ENCODE data around the gene PHLDA2. TPM values are rescaled to one million over a fixed set of nuclear protein-coding genes. Genes with fewer than 3 reads are reported as not detected.

Gene PHLDA2
- total RNA-seq, 6 experiments from 2014 or later, result 102 to 149 (median 125) TPM

- no peak for DNase-seq
- H3K36me3 Mint-ChIP-seq (ENCODE audit: low read depth), result peaks cover 4% of the 10 kb centered on the region; the same call in 1 of the 2 replicates
- no peak overlapping the region for H3K27ac Mint-ChIP-seq
- H3K27me3 Mint-ChIP-seq (ENCODE audit: insufficient read depth), result peaks cover 7% of the 10 kb centered on the region
- no peaks in the 10 kb centered on the region for H3K4me1 Mint-ChIP-seq (ENCODE audit: low read depth)
- no peak for TF ChIP-seq CTCF (IDR thresholded peaks at IDR 0.05)
- no peaks in the 10 kb centered on the region for H3K9me3 Mint-ChIP-seq
- no peak overlapping the region for H3K4me3 Mint-ChIP-seq
These were observed 7.3 kb downstream of the PHLDA2 start for GRCh38 chr11:2921742-2922493.

GRCh38 chr11:2921261-2921660 lies 8.0 kb downstream of the PHLDA2 start:
- Mint-ChIP-seq H3K36me3 (ENCODE audit: low read depth) (peaks cover under 1% of the 10 kb centered on the region; the same call in 1 of the 2 replicates), H3K27ac (no peak overlapping the region), H3K4me1 (ENCODE audit: low read depth) (no peaks in the 10 kb centered on the region), H3K27me3 (ENCODE audit: insufficient read depth) (peaks cover 7% of the 10 kb centered on the region), H3K4me3 (no peak overlapping the region), H3K9me3 (no peaks in the 10 kb centered on the region)
- DNase-seq, result no peak
- TF ChIP-seq CTCF (IDR thresholded peaks at IDR 0.05), result no peak

GRCh38 chr11:2920343-2920742 lies 8.9 kb downstream of the PHLDA2 start:
- H3K4me3 Mint-ChIP-seq, result no peak overlapping the region
- no peak for DNase-seq
- H3K27me3 Mint-ChIP-seq (ENCODE audit: insufficient read depth), result peaks cover 7% of the 10 kb centered on the region
- no peak overlapping the region for H3K27ac Mint-ChIP-seq
- TF ChIP-seq CTCF (IDR thresholded peaks at IDR 0.05), result no peak
- H3K9me3 Mint-ChIP-seq, result no peaks in the 10 kb centered on the region
- H3K4me1 Mint-ChIP-seq (ENCODE audit: low read depth), result no peaks in the 10 kb centered on the region
- no peaks in the 10 kb centered on the region for H3K36me3 Mint-ChIP-seq (ENCODE audit: low read depth)

GRCh38 chr11:2919837-2920236 lies 9.4 kb downstream of the PHLDA2 start:
- H3K4me1 Mint-ChIP-seq (ENCODE audit: low read depth), result no peaks in the 10 kb centered on the region
- no peak overlapping the region for H3K4me3 Mint-ChIP-seq
- peaks cover 11% of the 10 kb centered on the region for H3K27me3 Mint-ChIP-seq (ENCODE audit: insufficient read depth)
- TF ChIP-seq CTCF (IDR thresholded peaks at IDR 0.05), result no peak
- no peaks in the 10 kb centered on the region for H3K36me3 Mint-ChIP-seq (ENCODE audit: low read depth)
- no peak for DNase-seq
- no peak overlapping the region for H3K27ac Mint-ChIP-seq
- no peaks in the 10 kb centered on the region for H3K9me3 Mint-ChIP-seq

- no peak for DNase-seq
- TF ChIP-seq CTCF (IDR thresholded peaks at IDR 0.05), result no peak
- H3K36me3 Mint-ChIP-seq (ENCODE audit: low read depth), result no peaks in the 10 kb centered on the region
- peaks cover 11% of the 10 kb centered on the region for H3K27me3 Mint-ChIP-seq (ENCODE audit: insufficient read depth)
- no peaks in the 10 kb centered on the region for H3K4me1 Mint-ChIP-seq (ENCODE audit: low read depth)
- no peak overlapping the region for H3K27ac Mint-ChIP-seq
- no peaks in the 10 kb centered on the region for H3K9me3 Mint-ChIP-seq
- H3K4me3 Mint-ChIP-seq, result no peak overlapping the region
These were observed 10.0 kb downstream of the PHLDA2 start for GRCh38 chr11:2919188-2919587.

All from HFFc6 (cell line).